Measurements from ENCODE around the gene AMBN. TPM values are rescaled to one million over a fixed set of nuclear protein-coding genes. Genes with fewer than 3 reads are reported as not detected.

AMBN gene
- total RNA-seq, 1 experiment from 2014 or later = 0.27 TPM

GRCh38 chr4:70619288-70619687, 27.2 kb downstream of the AMBN start:
- Mint-ChIP-seq H3K27ac (ENCODE audit: unreplicated experiment) (no peak overlapping the region), H3K9me3 (ENCODE audit: unreplicated experiment) (no peaks in the 10 kb centered on the region)

GRCh38 chr4:70619778-70620177, 27.7 kb downstream of the AMBN start:
- Mint-ChIP-seq H3K4me3 (ENCODE audit: unreplicated experiment) (no peak overlapping the region), H3K27me3 (ENCODE audit: insufficient read depth, unreplicated experiment) (no peaks in the 10 kb centered on the region), H3K27ac (ENCODE audit: unreplicated experiment) (no peak overlapping the region), H3K36me3 (ENCODE audit: insufficient read depth, unreplicated experiment) (no peaks in the 10 kb centered on the region), H3K9me3 (ENCODE audit: unreplicated experiment) (no peaks in the 10 kb centered on the region), H3K4me1 (ENCODE audit: low read depth, unreplicated experiment) (no peaks in the 10 kb centered on the region)
- no peak overlapping the region for H3K4me3 ChIP-seq (ENCODE audit: low read depth, low read length)
- no peaks in the 10 kb centered on the region; the same call in 1 of the 2 replicates for H3K27me3 ChIP-seq (replicated peaks; ENCODE audit: control insufficient read depth, insufficient read depth, low read length)
- TF ChIP-seq, protein P1, sequence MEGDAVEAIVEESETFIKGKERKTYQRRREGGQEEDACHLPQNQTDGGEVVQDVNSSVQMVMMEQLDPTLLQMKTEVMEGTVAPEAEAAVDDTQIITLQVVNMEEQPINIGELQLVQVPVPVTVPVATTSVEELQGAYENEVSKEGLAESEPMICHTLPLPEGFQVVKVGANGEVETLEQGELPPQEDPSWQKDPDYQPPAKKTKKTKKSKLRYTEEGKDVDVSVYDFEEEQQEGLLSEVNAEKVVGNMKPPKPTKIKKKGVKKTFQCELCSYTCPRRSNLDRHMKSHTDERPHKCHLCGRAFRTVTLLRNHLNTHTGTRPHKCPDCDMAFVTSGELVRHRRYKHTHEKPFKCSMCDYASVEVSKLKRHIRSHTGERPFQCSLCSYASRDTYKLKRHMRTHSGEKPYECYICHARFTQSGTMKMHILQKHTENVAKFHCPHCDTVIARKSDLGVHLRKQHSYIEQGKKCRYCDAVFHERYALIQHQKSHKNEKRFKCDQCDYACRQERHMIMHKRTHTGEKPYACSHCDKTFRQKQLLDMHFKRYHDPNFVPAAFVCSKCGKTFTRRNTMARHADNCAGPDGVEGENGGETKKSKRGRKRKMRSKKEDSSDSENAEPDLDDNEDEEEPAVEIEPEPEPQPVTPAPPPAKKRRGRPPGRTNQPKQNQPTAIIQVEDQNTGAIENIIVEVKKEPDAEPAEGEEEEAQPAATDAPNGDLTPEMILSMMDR (IDR thresholded peaks at IDR 0.05; ENCODE audit: insufficient read depth in 1 of 2, low read depth in 1 of 2, low read length in 1 of 2, severe bottlenecking in 1 of 2, unreplicated experiment in 1 of 2) = no peak
- H3K4me1 ChIP-seq = no peaks in the 10 kb centered on the region; the same call in 1 of the 2 replicates
- CTCF ChIA-PET = no interaction called here
- no peak for DNase-seq
- no TSS peak for BruUV-seq (replicated peaks)
- H3K36me3 ChIP-seq (ENCODE audit: control insufficient read depth, insufficient read depth, low read length) = no peaks in the 10 kb centered on the region
- no peaks in the 10 kb centered on the region for H3K9me3 ChIP-seq
- POLR2A ChIA-PET = no interaction called here
- intact Hi-C loops (cut with micrococcal nuclease; ENCODE audit: unreplicated experiment) = no loop called here

More at GRCh38 chr4:70619288-70619687, 27.2 kb downstream of the AMBN start:
- intact Hi-C loops (cut with micrococcal nuclease; ENCODE audit: unreplicated experiment) = no loop called here
- TF ChIP-seq, protein P1 (IDR thresholded peaks at IDR 0.05; ENCODE audit: insufficient read depth in 1 of 2, low read depth in 1 of 2, low read length in 1 of 2, severe bottlenecking in 1 of 2, unreplicated experiment in 1 of 2) = no peak
- Histone ChIP-seq H3K9me3 (no peaks in the 10 kb centered on the region), H3K36me3 (ENCODE audit: control insufficient read depth, insufficient read depth, low read length) (no peaks in the 10 kb centered on the region), H3K27me3 (replicated peaks; ENCODE audit: control insufficient read depth, insufficient read depth, low read length) (no peaks in the 10 kb centered on the region; the same call in 1 of the 2 replicates), H3K4me3 (ENCODE audit: low read depth, low read length) (no peak overlapping the region), H3K4me1 (no peaks in the 10 kb centered on the region; the same call in 1 of the 2 replicates)
- BruUV-seq (replicated peaks) = no TSS peak
- ChIA-PET CTCF (no interaction called here), POLR2A (no interaction called here)
- Mint-ChIP-seq H3K27me3 (ENCODE audit: insufficient read depth, unreplicated experiment) (no peaks in the 10 kb centered on the region), H3K36me3 (ENCODE audit: insufficient read depth, unreplicated experiment) (no peaks in the 10 kb centered on the region), H3K4me1 (ENCODE audit: low read depth, unreplicated experiment) (no peaks in the 10 kb centered on the region), H3K4me3 (ENCODE audit: unreplicated experiment) (no peak overlapping the region)
- DNase-seq = no peak

DNA sequence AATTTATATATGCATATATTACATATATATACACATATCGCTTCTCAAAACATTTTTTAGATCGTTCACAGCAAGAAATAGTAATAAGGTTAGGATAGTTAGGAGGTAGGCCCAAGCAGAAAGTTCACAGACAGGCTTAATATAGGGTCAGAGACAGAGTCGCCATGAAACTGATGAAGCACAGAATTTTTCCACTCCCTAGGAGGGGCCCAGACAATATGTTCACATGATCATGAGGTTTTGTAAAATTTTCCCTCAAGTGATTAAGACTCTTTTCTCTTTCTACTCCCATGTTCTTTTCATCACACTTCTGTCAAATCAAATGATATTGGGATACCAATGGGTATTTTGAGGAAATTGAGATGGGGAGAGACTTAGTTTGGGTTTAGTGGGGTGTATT, 31.3 kb downstream of the AMBN start:
- POLR2A ChIA-PET = no interaction called here
- no peaks in the 10 kb centered on the region for H3K27me3 ChIP-seq (replicated peaks; ENCODE audit: control insufficient read depth, insufficient read depth, low read length)
- H3K36me3 ChIP-seq (ENCODE audit: control insufficient read depth, insufficient read depth, low read length) = no peaks in the 10 kb centered on the region
- Mint-ChIP-seq H3K36me3 (ENCODE audit: insufficient read depth, unreplicated experiment) (no peaks in the 10 kb centered on the region), H3K27me3 (ENCODE audit: insufficient read depth, unreplicated experiment) (no peaks in the 10 kb centered on the region), H3K9me3 (ENCODE audit: unreplicated experiment) (no peaks in the 10 kb centered on the region), H3K27ac (ENCODE audit: unreplicated experiment) (no peak overlapping the region), H3K4me1 (ENCODE audit: low read depth, unreplicated experiment) (no peaks in the 10 kb centered on the region), H3K4me3 (ENCODE audit: unreplicated experiment) (no peak overlapping the region)
- H3K4me3 ChIP-seq (ENCODE audit: low read depth, low read length) = no peak overlapping the region
- no peak for DNase-seq
- BruUV-seq (replicated peaks) = no TSS peak
- H3K9me3 ChIP-seq = no peaks in the 10 kb centered on the region
- H3K4me1 ChIP-seq = no peaks in the 10 kb centered on the region
- CTCF ChIA-PET = no interaction called here
- TF ChIP-seq, protein P1 (IDR thresholded peaks at IDR 0.05; ENCODE audit: insufficient read depth in 1 of 2, low read depth in 1 of 2, low read length in 1 of 2, severe bottlenecking in 1 of 2, unreplicated experiment in 1 of 2) = no peak
- intact Hi-C loops (cut with micrococcal nuclease; ENCODE audit: unreplicated experiment) = no loop called here

Data from Caco-2 (cell line).